Neural crest cell (in vitro differentiated cells): Measurements from ENCODE around the gene ABHD8. TPM values are rescaled to one million over a fixed set of nuclear protein-coding genes. Genes with fewer than 3 reads are reported as not detected.

ENCODE experiments used
- DNase-seq: peaks from one replicate; pipeline ENCODE4 v3.0.0; 2021; ENCODE audit warnings: low read depth, mixed read lengths, low spot score
- H3K27ac Mint-ChIP-seq: one replicate; pipeline ENCODE4 v1.8.0; 2021; ENCODE audit warnings: mild to moderate bottlenecking, mixed read lengths; ENCODE audit not compliant: unreplicated experiment
- H3K27me3 Mint-ChIP-seq: 2 replicates; pipeline ENCODE4 v1.8.0; 2021; ENCODE audit warnings: low read depth, mild to moderate bottlenecking, mixed read lengths
- H3K36me3 Mint-ChIP-seq: 2 replicates; pipeline ENCODE4 v1.8.0; 2021; ENCODE audit warnings: low read depth, mild to moderate bottlenecking, mixed read lengths
- H3K4me1 Mint-ChIP-seq: 2 replicates; pipeline ENCODE4 v1.8.0; 2021; ENCODE audit warnings: mixed read lengths
- H3K4me3 Mint-ChIP-seq: one replicate; pipeline ENCODE4 v1.8.0; 2021; ENCODE audit warnings: mild to moderate bottlenecking, mixed read lengths
- H3K9me3 Mint-ChIP-seq: 2 replicates; pipeline ENCODE4 v1.8.0; 2021; ENCODE audit warnings: mixed read lengths
- total RNA-seq: library from RNA; stranded (reverse); gene quantifications from 2 replicates; pipeline ENCODE4 v1.2.1, GENCODE V29; 2021
- TF ChIP-seq, protein P1 (sequence below): fragments of 200-600 bp; sonication (generic); conservative IDR thresholded peaks from 2 replicates; pipeline ENCODE4 v1.5.0; 2021; ENCODE audit warnings: antibody characterized with exemption, mild to moderate bottlenecking

The ABHD8 gene
- total RNA-seq, 1 donor from 2014 or later, result 8.5 TPM

DNA sequence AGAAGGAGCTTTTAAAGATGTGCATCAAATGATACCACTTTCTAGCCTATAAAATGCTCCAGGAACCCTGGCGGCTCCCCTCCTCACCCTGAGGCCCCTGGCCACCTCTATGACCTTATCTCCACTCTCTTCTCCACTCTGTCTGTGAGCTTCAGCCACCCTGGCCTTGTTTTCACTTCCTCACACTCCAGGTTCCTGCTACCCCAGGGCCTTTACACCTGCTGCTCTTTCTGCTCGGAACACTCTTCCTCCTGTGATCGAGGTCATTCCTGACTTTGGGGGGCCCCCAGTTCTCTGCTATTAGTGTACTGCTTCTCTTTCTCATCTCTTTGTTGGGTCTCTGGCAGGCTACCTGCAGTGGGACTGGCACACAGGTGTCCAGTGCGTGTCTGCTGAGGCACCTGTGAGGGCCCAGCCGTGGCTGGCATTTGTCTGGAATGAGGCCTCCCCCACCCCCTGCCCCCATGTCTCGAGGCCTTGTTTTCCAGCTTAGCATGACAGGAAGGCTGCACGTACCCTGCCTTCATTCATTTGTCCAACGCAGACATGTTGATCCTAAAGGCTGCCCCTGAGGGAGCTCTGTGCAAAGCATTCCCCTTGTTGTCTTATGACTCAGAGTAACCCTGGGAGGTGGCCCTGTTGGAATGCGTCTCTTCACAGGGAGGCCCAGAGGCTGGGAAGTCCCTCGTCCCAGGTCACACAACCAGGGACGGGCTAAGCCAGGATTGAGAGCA, 8.4 kb upstream of the ABHD8 start:
- TF ChIP-seq, protein P1, sequence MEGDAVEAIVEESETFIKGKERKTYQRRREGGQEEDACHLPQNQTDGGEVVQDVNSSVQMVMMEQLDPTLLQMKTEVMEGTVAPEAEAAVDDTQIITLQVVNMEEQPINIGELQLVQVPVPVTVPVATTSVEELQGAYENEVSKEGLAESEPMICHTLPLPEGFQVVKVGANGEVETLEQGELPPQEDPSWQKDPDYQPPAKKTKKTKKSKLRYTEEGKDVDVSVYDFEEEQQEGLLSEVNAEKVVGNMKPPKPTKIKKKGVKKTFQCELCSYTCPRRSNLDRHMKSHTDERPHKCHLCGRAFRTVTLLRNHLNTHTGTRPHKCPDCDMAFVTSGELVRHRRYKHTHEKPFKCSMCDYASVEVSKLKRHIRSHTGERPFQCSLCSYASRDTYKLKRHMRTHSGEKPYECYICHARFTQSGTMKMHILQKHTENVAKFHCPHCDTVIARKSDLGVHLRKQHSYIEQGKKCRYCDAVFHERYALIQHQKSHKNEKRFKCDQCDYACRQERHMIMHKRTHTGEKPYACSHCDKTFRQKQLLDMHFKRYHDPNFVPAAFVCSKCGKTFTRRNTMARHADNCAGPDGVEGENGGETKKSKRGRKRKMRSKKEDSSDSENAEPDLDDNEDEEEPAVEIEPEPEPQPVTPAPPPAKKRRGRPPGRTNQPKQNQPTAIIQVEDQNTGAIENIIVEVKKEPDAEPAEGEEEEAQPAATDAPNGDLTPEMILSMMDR, result no peak
- Mint-ChIP-seq H3K9me3 (no peaks in the 10 kb centered on the region), H3K36me3 (no peaks in the 10 kb centered on the region), H3K27me3 (no peaks in the 10 kb centered on the region), H3K4me1 (peaks cover 30% of the 10 kb centered on the region), H3K4me3 (peak overlapping the region; percentile 77), H3K27ac (no peak overlapping the region)
- no peak for DNase-seq

DNA sequence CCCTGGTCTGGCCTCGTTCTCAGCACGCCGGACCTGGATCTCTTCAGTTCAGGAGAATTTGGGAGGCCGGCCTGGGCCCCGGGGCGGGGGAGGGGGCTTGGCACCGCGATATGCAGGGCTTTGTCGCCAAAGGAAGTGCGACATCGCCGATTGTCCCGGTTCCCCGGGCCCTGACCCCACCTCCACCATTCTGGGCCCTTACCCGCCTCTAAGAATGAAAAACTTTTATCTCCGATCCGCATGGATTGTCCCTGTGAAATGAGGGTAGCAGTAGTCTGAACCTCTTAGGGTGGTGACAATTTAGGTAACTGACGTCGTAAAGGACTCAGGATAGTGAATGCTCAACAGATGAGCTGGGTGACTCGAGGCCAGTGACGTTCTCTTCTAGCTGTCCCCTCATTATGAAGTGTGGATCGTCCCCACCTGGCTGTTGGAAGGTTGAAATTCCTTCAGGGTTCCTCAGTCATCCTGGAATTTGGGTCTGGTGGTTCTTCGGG, 6.8 kb upstream of the ABHD8 start:
- Mint-ChIP-seq H3K27me3 (peaks cover 3% of the 10 kb centered on the region), H3K27ac (peak overlapping the region; percentile 63), H3K4me3 (peak overlapping the region; percentile 97), H3K36me3 (no peaks in the 10 kb centered on the region), H3K9me3 (no peaks in the 10 kb centered on the region), H3K4me1 (peaks cover 43% of the 10 kb centered on the region)
- TF ChIP-seq, protein P1, result no peak
- no peak for DNase-seq

DNA sequence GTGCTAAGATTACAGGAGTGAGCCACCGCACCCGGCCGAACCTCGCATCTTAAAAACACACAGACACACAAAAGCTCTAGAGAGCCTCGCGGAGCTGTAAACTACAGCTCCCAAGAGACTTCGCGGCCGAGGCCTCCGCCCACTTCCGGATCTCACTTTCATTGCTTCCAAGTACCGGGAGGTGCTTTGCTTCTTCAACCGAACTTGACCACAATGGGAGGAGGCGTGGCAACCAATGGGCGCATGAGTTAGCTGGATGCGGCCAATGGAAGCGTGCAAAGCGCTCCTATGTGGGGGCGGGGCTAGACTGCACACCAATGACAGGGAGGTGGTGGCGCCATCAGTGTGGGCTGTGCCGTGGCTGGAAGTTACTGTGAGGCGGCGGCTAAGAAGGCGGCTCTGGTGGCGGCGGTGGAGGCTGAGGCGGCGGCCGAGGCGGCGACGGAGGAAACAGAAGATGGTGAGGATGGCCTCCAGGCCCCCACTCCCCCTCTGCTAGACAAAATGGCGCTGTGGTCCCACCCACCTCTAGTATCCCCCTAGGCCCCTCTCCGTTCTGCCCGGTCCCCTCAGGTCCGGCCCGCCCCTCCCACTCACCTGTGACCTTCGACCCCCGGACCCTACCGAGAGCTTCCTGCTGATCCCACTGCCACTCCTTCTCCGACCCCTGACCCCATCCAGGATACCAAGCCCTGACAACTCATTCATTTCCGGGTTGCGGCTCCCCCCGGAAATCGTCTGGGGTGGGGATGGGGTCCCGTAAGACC, 6.2 kb upstream of the ABHD8 start, which contains the start of gene DDA1:
Gene DDA1 (plus strand): TSS at position 366 of the 767 bp plus-strand sequence. CDS start 92 bp downstream, at position 458.
- H3K4me3 Mint-ChIP-seq, result peak within 1 kb of the TSS; percentile 97
- H3K27me3 Mint-ChIP-seq, result peaks cover 3% of the 10 kb centered on the region
- TF ChIP-seq, protein P1, result no peak
- peaks cover 47% of the 10 kb centered on the region for H3K4me1 Mint-ChIP-seq
- H3K9me3 Mint-ChIP-seq, result no peaks in the 10 kb centered on the region
- DNase-seq, result peak; percentile 96
- H3K27ac Mint-ChIP-seq, result peak within 1 kb of the TSS; percentile 73
- H3K36me3 Mint-ChIP-seq, result no peaks in the 10 kb centered on the region

DNA sequence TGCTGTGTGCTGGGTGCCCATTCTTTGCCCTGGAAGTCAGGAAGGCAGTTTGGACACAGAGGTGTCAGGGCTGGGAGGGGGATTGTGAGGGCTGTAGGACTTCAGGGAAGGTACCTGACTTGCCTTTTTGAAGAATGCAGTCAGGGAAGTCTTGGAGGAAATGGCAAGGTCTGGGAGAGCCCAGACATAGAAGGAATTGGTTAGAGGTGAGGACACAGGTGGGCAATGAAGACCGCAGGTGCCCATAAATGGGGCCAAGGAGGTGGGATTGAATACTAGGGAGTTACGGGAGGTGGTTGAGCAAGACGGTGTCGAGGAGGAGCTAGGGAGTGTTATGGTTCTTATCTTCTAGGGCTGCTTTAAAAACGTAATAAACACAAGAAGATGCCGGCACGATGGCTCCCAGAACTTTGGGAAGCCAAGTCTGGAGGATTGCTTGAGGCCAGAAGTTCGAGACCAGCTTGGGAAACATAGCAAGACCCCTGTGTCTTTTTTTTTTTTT, 4.7 kb upstream of the ABHD8 start:
- DNase-seq, result no peak
- TF ChIP-seq, protein P1, result no peak
- Mint-ChIP-seq H3K4me3 (peak overlapping the region; percentile 97), H3K27me3 (peaks cover 3% of the 10 kb centered on the region), H3K36me3 (no peaks in the 10 kb centered on the region), H3K4me1 (peaks cover 54% of the 10 kb centered on the region), H3K9me3 (no peaks in the 10 kb centered on the region), H3K27ac (no peak overlapping the region)

DNA sequence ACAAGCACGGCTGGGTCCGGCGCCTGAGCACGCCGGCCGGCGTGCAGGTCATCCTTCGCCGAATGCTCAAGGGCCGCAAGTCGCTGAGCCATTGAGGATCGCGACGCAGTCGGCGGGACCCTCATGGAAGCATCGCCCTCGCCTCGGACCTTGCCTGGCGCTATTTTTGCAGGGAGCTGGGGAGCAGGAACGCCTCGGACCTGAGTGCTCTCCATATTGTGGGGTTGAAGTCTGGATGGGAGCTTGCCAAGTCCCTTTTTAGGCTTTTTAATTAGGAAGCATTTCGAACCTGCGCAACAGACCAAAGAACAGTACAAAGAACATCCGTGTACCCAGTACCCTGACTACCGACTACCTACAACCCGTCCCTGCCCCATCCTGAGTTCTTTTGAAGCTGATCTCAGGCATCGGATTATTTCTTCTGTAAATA, 3.1 kb upstream of the ABHD8 start:
- Mint-ChIP-seq H3K27me3 (peaks cover 3% of the 10 kb centered on the region), H3K36me3 (no peaks in the 10 kb centered on the region)
- no peak for DNase-seq

More for the DNA sequence above, 3.1 kb upstream of the ABHD8 start:
- H3K9me3 Mint-ChIP-seq, result no peaks in the 10 kb centered on the region
- H3K27ac Mint-ChIP-seq, result no peak overlapping the region
- peak overlapping the region; percentile 97 for H3K4me3 Mint-ChIP-seq
- TF ChIP-seq, protein P1, result no peak
- H3K4me1 Mint-ChIP-seq, result peaks cover 49% of the 10 kb centered on the region
